T-helper 1 cell treated with Interleukin-12 subunit alpha and Interleukin-12 subunit beta and Interleukin-4 antibody, amounts not matched to agents 30 μg/mL and 1 μg/mL, for 36 hours (primary cell): ENCODE results near the gene RCOR1.
"Not testable (repeated sequence)": the region's sequence is repeated elsewhere in the genome, so short reads cannot be mapped to it uniquely, and the experiment has no call there.

Experiments
- H3K27ac Mint-ChIP-seq: one replicate; pipeline ENCODE4 v1.8.0; 2021; ENCODE audit warnings: mild to moderate bottlenecking, mixed read lengths
- H3K27me3 Mint-ChIP-seq: one replicate; pipeline ENCODE4 v1.8.0; 2021; ENCODE audit warnings: low read depth, mixed read lengths
- H3K36me3 Mint-ChIP-seq: one replicate; pipeline ENCODE4 v1.8.0; 2021; ENCODE audit warnings: low read depth, mixed read lengths
- H3K4me1 Mint-ChIP-seq: one replicate; pipeline ENCODE4 v1.8.0; 2021; ENCODE audit warnings: low read depth, mixed read lengths
- H3K4me3 Mint-ChIP-seq: one replicate; pipeline ENCODE4 v1.8.0; 2021; ENCODE audit warnings: mild to moderate bottlenecking, moderate library complexity, mixed read lengths
- H3K9me3 Mint-ChIP-seq: one replicate; pipeline ENCODE4 v1.8.0; 2021; ENCODE audit warnings: mixed read lengths

Gene RCOR1

GRCh38 chr14:102591944-102592762, at the start of gene RCOR1:
Gene RCOR1 (plus strand): TSS chr14:102592649. CDS start chr14:102592887, 238 bp downstream.
- no peaks in the 10 kb centered on the region for H3K9me3 Mint-ChIP-seq
- peaks cover 11% of the 10 kb centered on the region for H3K27me3 Mint-ChIP-seq
- peak within 1 kb of the TSS; percentile 93 for H3K4me3 Mint-ChIP-seq
- peak within 1 kb of the TSS; percentile 96 for H3K27ac Mint-ChIP-seq
- H3K4me1 Mint-ChIP-seq: peaks cover 20% of the 10 kb centered on the region
- peaks cover 4% of the 10 kb centered on the region for H3K36me3 Mint-ChIP-seq

DNA sequence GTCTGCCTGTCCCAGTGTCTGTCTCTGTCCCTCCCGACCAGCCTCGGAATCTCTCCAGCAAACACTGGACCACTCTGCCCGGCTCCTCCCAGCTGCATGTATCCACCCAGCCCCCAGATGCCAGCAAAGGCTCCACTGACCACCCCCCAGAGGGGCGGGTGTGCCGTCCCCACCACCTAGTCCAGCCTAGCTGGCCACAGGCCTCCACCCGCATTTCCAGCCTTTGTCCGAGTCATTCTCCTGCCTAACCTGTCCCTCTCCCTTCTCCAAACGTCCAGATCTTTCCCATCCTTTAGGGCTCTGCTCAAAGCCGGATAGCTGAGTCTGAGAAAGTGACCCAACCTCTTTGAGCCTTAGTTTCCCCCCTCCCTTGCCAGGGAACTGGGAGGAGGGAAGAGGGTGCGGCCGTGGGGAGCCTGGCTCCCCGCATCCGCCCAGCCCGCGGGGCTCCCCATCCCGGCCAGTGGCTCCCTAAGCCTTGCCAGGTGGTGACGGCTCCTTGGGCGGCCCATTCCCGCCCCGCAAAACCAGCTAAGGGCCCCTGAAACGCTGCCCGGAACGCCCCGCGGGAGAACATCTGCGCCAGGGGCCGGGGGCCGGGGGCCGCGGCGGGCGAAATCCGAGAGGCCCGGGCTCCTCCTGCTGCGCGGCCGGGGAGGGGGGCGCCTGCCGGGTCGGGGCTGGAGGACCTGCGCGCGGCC, 48.3 kb upstream of the RCOR1 start:
- Mint-ChIP-seq H3K36me3 (no peaks in the 10 kb centered on the region), H3K9me3 (peaks cover 5% of the 10 kb centered on the region), H3K4me1 (peaks cover 5% of the 10 kb centered on the region), H3K4me3 (no peak overlapping the region), H3K27ac (no peak overlapping the region), H3K27me3 (peaks cover 46% of the 10 kb centered on the region)

DNA sequence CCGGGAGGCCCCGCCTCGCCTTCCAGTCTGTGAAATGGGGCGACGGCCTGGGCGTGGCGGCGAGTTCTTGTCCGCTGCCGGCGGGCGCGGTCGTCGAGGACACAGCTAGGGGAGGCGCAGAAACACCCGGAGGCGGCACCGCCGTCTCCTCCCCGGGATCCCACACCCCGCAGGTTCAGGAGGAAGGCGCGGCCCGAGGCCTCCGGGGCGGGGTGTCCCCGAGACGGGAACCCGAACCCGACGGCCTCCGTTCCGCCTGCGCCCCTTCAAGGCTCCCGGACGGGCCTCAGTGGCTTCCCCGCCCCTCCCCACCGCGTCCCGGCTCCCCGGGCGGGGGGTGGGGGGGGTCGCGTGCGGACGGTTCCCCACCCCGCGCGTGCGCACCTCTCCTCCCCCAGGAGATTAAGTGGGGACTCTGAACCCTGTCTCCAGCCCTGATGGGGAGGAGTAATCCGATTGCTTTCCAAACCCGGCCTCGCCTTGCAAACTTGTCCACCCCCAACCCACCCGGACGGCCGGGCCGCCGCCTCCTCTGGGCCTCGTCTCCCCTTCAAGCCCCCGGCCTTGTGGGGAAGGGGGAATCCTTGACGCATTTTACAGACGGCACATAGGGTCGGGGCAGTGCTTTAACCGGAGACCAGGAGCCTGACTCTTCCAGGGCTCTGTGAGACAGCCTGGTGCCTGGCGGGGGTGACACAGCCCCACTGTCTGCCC, 47.5 kb upstream of the RCOR1 start:
- H3K36me3 Mint-ChIP-seq: no peaks in the 10 kb centered on the region
- H3K27me3 Mint-ChIP-seq: peaks cover 46% of the 10 kb centered on the region
- peak overlapping the region; percentile 50 for H3K4me3 Mint-ChIP-seq

DNA sequence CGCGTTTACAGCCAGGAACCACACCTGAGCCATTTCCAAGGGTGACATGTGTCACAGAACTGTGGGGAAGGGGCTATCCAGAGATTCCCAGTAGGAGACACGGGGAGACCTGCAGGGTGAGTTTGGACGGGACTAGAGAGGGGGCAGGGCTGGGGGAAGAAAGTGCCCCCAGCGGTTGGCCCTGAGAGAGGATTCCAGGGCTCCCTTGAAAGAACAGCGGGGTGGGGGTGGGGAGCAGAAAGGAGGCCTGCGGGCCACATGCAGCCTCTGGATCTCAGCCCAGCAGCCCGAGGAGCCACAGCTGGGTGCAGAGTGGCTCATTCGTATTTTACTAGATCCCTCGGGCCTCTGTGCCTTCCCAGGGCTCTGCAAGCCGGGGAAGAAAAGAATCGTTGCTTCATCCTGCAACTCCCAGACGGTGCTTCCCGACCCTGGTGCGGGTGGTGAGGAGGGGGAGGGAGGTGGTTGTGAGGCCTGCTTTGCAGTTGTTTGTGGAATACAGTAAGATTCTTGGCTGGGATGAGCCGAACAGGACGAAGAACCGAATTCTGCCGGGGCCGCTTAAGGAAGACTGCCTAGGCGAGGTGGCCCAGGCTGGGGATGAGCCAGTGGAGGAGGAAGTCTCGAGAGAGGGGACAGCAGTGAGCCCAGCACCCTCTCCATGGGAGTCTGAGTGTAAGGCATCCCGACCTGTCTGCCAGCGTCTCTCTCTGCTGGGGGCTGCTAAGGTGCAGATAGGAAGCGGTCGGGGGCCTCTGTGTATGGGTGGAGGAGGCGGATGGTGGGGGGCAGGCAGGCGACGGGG, 46.8 kb upstream of the RCOR1 start:
- Mint-ChIP-seq H3K9me3 (peaks cover 5% of the 10 kb centered on the region), H3K4me3 (peak overlapping the region; percentile 50), H3K27me3 (peaks cover 50% of the 10 kb centered on the region), H3K36me3 (no peaks in the 10 kb centered on the region), H3K4me1 (peaks cover 5% of the 10 kb centered on the region), H3K27ac (no peak overlapping the region)

More for the DNA sequence above, 47.5 kb upstream of the RCOR1 start:
- Mint-ChIP-seq H3K27ac (no peak overlapping the region), H3K4me1 (peaks cover 5% of the 10 kb centered on the region), H3K9me3 (peaks cover 5% of the 10 kb centered on the region)

DNA sequence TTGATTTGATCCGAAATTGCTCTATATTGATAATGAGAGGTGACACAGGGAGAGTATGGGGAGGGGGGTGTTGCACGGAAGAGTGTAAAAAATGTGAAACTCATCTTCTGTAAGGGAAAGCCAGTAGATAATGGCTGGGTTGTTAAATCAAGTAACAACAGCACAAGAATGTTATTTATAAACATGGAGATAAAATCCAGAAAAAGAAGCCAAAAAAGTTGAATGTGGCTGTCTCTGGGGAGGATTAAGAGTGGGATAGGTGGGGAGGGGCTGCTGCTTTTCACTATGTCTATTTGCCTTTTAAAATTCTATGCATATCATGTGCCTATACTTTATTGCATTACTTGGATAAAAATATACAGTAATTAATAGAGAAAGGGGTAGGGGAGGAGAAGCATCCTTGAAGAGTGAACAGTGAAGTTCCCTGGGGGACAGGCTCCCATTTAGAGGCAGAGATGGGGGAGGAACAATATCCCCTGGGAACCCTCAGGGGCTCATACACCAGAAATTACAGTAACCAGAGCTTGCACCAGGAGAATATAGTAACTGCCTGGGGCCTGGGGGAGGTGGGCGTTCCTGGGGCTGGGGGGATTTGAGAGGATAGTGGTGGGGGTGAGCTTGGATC, 43.7 kb upstream of the RCOR1 start:
- peaks cover 5% of the 10 kb centered on the region for H3K9me3 Mint-ChIP-seq
- no peaks in the 10 kb centered on the region for H3K36me3 Mint-ChIP-seq
- peaks cover 42% of the 10 kb centered on the region for H3K27me3 Mint-ChIP-seq
- H3K4me3 Mint-ChIP-seq: no peak overlapping the region
- peaks cover 5% of the 10 kb centered on the region for H3K4me1 Mint-ChIP-seq
- no peak overlapping the region for H3K27ac Mint-ChIP-seq

DNA sequence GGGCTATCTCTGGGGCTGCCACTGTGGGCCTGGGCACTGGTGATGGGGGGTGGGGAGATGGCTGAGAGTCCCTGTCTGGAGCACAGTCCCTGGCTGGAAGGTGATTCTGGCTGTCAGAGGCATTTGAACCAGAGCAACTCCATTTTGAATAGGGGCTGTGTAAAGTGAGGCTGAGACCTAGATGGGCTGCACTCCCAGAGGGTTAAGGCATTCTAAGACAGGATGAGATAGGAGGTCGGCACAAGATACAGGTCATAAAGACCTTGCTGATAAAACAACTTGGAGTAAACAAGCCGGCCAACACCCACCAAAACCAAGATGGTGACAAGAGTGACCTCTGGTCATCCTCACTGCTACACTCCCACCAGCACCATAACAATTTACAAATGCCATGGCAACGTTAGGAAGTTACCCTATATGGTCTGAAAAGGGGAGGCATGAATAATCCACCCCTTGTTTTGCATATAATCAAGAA, 41.5 kb upstream of the RCOR1 start:
- not testable (repeated sequence) for H3K4me1 Mint-ChIP-seq, H3K4me3 Mint-ChIP-seq, H3K36me3 Mint-ChIP-seq, H3K27ac Mint-ChIP-seq, H3K9me3 Mint-ChIP-seq
- peaks cover 26% of the 10 kb centered on the region for H3K27me3 Mint-ChIP-seq

DNA sequence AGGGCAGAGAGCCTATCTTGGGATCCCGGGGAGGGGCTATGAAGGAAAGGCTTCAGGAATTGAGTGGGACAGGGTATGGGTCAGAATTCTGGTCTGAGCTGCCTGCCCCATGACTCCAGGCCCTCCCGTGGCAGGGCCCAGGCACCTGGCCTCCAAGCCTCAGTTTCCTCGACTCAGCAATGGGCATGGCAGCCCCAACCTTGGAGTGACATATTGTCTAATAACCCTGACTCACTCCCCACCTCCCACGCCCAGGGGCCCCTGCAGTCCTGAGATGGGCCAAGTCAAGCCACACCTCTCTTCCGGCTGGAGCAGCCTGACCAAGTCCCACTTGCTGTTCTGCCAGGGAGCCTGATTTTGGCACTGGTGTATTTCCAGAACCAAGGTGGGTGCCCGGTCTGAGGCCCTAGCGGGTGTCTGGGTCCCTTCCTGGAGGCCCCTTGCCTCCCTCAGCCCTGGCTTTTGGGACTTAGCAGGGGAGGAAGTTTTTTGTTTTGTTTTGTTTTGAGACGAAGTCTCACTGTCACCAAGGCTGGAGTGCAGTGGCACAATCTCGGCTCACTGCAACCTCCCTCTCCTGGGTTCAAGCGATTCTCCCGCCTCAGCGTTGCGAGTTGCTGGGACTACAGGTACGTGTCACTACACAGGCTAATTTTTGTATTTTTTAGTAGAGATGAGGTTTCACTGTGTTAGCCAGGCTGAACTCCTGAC, 40.3 kb upstream of the RCOR1 start:
- Mint-ChIP-seq H3K4me3 (no peak overlapping the region), H3K4me1 (peaks cover 2% of the 10 kb centered on the region), H3K9me3 (peaks cover 5% of the 10 kb centered on the region), H3K27me3 (peaks cover 21% of the 10 kb centered on the region), H3K27ac (no peak overlapping the region), H3K36me3 (no peaks in the 10 kb centered on the region)

GRCh38 chr14:102554821-102555819, 37.3 kb upstream of the RCOR1 start:
- no peaks in the 10 kb centered on the region for H3K36me3 Mint-ChIP-seq
- no peaks in the 10 kb centered on the region for H3K9me3 Mint-ChIP-seq
- peaks cover 3% of the 10 kb centered on the region for H3K27me3 Mint-ChIP-seq
- peak overlapping the region; percentile 63 for H3K4me3 Mint-ChIP-seq
- peak overlapping the region; percentile 49 for H3K27ac Mint-ChIP-seq
- H3K4me1 Mint-ChIP-seq: peaks cover 2% of the 10 kb centered on the region

DNA sequence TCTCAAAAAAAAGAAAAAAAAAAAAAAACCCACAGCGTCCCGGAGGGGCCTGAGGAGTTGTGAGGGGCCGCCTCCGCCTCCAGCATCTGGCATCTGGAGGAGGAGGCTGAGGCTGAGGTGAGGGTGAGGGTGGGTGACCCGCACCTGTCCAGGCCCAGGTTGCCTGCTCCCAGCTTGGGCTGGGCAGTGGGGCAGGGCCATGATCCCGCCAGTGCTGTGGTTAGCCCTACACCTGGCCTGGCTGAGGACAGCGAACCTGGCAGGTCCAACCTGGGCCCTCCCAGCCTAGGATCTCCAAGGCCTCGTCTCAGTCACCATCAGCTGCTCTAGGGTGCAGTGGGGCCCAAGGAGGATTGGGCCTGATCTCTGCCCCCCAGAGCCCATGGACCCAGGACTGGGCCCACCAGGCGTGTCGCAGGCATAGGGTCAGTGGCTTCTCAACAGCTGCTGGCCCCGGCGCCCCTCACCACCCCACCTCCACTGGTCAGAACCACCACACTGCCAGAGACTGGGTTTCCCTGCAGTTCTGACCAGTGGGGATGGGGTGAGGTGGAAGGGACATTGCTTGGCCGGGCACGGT, 36.3 kb upstream of the RCOR1 start:
- Mint-ChIP-seq H3K27ac (no peak overlapping the region), H3K4me3 (no peak overlapping the region), H3K27me3 (no peaks in the 10 kb centered on the region), H3K9me3 (no peaks in the 10 kb centered on the region), H3K4me1 (peaks cover 2% of the 10 kb centered on the region), H3K36me3 (no peaks in the 10 kb centered on the region)

GRCh38 chr14:102557434-102558226, 34.8 kb upstream of the RCOR1 start:
- Mint-ChIP-seq H3K36me3 (no peaks in the 10 kb centered on the region), H3K27me3 (no peaks in the 10 kb centered on the region), H3K4me1 (peaks cover 2% of the 10 kb centered on the region), H3K4me3 (no peak overlapping the region), H3K27ac (no peak overlapping the region), H3K9me3 (no peaks in the 10 kb centered on the region)

DNA sequence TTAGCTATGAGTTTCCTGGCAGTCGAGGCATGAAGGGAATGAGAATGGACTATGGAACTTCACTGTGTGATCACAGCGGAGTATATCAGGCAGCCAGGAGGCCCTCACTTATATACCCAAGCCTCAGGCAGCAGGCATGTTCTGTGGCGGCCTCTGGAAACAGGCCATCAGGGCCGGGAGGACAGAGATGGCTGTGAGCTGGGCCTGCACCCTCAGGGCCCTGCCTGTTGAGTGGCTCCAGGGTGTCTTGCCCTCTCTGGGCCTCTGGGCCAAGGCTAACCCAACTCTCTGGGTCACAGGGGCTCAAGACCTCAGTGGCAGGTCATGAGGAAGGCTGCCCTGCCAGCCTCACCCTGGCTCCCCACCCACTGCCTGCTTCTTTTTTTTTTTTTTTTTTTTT, 33.9 kb upstream of the RCOR1 start:
- H3K9me3 Mint-ChIP-seq: no peaks in the 10 kb centered on the region
- no peak overlapping the region for H3K27ac Mint-ChIP-seq
- H3K36me3 Mint-ChIP-seq: no peaks in the 10 kb centered on the region
- peaks cover 2% of the 10 kb centered on the region for H3K4me1 Mint-ChIP-seq
- H3K4me3 Mint-ChIP-seq: no peak overlapping the region
- H3K27me3 Mint-ChIP-seq: no peaks in the 10 kb centered on the region
